Activated CD8-positive, alpha-beta T cell treated with anti-CD3 and anti-CD28 coated beads for 36 hours (primary cell): ENCODE data around the gene WASF3. TPM values are rescaled to one million over a fixed set of nuclear protein-coding genes. Genes with fewer than 3 reads are reported as not detected.

Experiments used
- ATAC-seq: fragments of 200-7000 bp; cut with Tn5 transposase; one replicate; pipeline ENCODE4 v1.10.0; 2021; ENCODE audit warnings: mild to moderate bottlenecking, moderate library complexity
- CTCF ChIA-PET: fragments of 350-600 bp; sonication (Branson Sonifier 250); formaldehyde crosslinking; loops from one replicate; lab custom pipeline; 2021; ENCODE audit warnings: antibody characterized with exemption; lab: Charles Lee
- POLR2A ChIA-PET: fragments of 350-600 bp; sonication (Branson Sonifier 250); formaldehyde crosslinking; loops from one replicate; lab custom pipeline; 2021; ENCODE audit warnings: antibody characterized with exemption; lab: Charles Lee
- DNase-seq: peaks from one replicate; pipeline ENCODE4 v3.0.0-alpha.2; 2020
- H3K27ac Mint-ChIP-seq: one replicate; pipeline ENCODE4 v1.8.0; 2021; ENCODE audit warnings: mild to moderate bottlenecking, mixed read lengths
- H3K27me3 Mint-ChIP-seq: one replicate; pipeline ENCODE4 v1.8.0; 2021; ENCODE audit warnings: mixed read lengths
- H3K36me3 Mint-ChIP-seq: one replicate; pipeline ENCODE4 v1.8.0; 2021; ENCODE audit warnings: low read depth, mixed read lengths
- H3K4me1 Mint-ChIP-seq: one replicate; pipeline ENCODE4 v1.8.0; 2021; ENCODE audit warnings: low read depth, mixed read lengths
- H3K4me3 Mint-ChIP-seq: one replicate; pipeline ENCODE4 v1.8.0; 2021; ENCODE audit warnings: mild to moderate bottlenecking, moderate library complexity, mixed read lengths
- H3K9me3 Mint-ChIP-seq: one replicate; pipeline ENCODE4 v1.8.0; 2021; ENCODE audit warnings: mixed read lengths
- intact Hi-C: fragments of 100-400 bp; cut with micrococcal nuclease; formaldehyde crosslinking; loops from one replicate; pipeline ENCODE4 v1.10.0; 2022
- total RNA-seq, 2 experiments: library from RNA; stranded (reverse); gene quantifications; one replicate each; pipeline ENCODE4 v1.2.3, GENCODE V29; 2021
- TF ChIP-seq, protein P1 (sequence below): fragments of 200-600 bp; IDR thresholded peaks from one replicate; pipeline ENCODE4 v1.8.0; 2022; ENCODE audit warnings: antibody characterized with exemption, mild to moderate bottlenecking

The WASF3 gene
- total RNA-seq, 2 experiments from 2014 or later: 0.07 to 0.09 TPM

DNA sequence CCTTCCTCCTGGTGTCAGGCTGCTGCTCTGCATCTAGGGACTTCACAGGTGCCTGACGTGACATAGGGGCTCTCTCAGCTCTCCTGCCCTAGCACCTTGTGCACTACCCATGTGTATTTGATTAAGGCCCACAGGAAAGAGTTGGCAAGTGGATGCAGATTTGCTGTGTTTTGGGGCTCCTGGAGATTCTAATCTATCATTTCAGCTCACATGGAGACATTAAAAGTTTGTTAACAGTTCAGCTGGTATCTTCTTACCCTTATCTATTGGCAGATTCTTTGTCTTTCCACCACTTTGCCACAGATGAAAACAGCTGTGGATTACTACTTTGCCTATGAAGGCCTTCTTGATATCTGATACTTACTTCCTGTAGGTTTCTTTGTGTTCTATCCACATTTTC, 41.9 kb downstream of the WASF3 start:
- TF ChIP-seq, protein P1, sequence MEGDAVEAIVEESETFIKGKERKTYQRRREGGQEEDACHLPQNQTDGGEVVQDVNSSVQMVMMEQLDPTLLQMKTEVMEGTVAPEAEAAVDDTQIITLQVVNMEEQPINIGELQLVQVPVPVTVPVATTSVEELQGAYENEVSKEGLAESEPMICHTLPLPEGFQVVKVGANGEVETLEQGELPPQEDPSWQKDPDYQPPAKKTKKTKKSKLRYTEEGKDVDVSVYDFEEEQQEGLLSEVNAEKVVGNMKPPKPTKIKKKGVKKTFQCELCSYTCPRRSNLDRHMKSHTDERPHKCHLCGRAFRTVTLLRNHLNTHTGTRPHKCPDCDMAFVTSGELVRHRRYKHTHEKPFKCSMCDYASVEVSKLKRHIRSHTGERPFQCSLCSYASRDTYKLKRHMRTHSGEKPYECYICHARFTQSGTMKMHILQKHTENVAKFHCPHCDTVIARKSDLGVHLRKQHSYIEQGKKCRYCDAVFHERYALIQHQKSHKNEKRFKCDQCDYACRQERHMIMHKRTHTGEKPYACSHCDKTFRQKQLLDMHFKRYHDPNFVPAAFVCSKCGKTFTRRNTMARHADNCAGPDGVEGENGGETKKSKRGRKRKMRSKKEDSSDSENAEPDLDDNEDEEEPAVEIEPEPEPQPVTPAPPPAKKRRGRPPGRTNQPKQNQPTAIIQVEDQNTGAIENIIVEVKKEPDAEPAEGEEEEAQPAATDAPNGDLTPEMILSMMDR: no peak
- Mint-ChIP-seq H3K27ac (no peak overlapping the region), H3K4me1 (peaks cover 3% of the 10 kb centered on the region), H3K27me3 (peaks cover 13% of the 10 kb centered on the region), H3K9me3 (peaks cover 9% of the 10 kb centered on the region), H3K4me3 (no peak overlapping the region), H3K36me3 (no peaks in the 10 kb centered on the region)
- CTCF ChIA-PET: no interaction called here
- DNase-seq: no peak
- POLR2A ChIA-PET: no interaction called here
- ATAC-seq: no peak
- intact Hi-C loops: no loop called here

DNA sequence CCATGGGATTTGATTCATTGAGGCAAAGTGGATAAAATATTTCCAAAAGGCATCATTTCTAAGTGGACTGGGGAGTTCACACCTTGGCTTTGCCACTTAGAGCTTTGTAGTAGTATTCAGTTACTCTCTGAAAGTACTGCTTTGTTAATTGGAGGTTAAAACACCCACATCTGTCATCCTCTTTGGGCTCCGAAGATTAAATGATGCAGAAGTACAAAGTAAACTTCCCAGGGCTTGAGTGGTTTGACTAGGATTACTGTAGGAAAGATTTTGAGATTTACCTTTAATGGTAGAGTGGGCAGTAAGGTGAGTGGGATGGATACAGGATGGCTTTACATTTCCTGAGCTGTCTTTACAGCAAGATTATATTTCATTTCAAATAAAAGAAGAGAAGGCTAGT, 42.4 kb downstream of the WASF3 start:
- ChIA-PET POLR2A (interaction anchor here (0.6 kb wide), 1 partner anchor 11 kb away, joined by 6 read pairs; no protein-coding TSS in a partner anchor), CTCF (interaction anchor here (3.8 kb wide), 1 partner anchor 99 kb away, joined by 12 read pairs; no protein-coding TSS in a partner anchor)
- H3K4me3 Mint-ChIP-seq: no peak overlapping the region
- peaks cover 3% of the 10 kb centered on the region for H3K4me1 Mint-ChIP-seq
- H3K36me3 Mint-ChIP-seq: no peaks in the 10 kb centered on the region
- TF ChIP-seq, protein P1: no peak
- DNase-seq (no peak), ATAC-seq (no peak)
- H3K27me3 Mint-ChIP-seq: peaks cover 13% of the 10 kb centered on the region
- H3K27ac Mint-ChIP-seq: no peak overlapping the region
- peaks cover 9% of the 10 kb centered on the region for H3K9me3 Mint-ChIP-seq
- intact Hi-C loops: no loop called here

DNA sequence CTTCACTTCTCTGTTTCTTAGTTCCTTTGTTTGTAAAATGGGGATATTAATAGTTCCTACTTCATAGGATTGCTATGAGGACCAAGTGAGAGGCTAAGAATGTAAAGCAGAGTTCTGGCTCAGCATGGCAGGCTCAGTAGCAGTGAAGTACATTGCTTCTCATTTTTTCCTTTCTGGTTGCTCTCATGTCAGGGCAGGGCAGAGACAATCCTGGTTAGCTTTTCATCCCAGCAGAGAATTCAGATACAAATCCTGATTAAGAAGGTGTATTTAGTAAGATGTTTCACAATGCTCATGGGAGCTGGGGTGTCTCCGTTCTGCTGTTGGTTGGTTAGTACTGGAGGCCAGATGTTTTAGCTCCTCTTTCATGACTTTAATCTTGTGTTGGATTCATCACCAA, 42.9 kb downstream of the WASF3 start:
- H3K36me3 Mint-ChIP-seq: no peaks in the 10 kb centered on the region
- intact Hi-C loops: no loop called here
- no peak overlapping the region for H3K27ac Mint-ChIP-seq
- TF ChIP-seq, protein P1: no peak
- H3K4me3 Mint-ChIP-seq: no peak overlapping the region
- peaks cover 3% of the 10 kb centered on the region for H3K4me1 Mint-ChIP-seq
- CTCF ChIA-PET: interaction anchor here (3.8 kb wide), 1 partner anchor 98 kb away, joined by 12 read pairs; no protein-coding TSS in a partner anchor
- peaks cover 12% of the 10 kb centered on the region for H3K27me3 Mint-ChIP-seq
- ATAC-seq (no peak), DNase-seq (no peak)
- POLR2A ChIA-PET: interaction anchor here (0.6 kb wide), 1 partner anchor 11 kb away, joined by 6 read pairs; no protein-coding TSS in a partner anchor
- H3K9me3 Mint-ChIP-seq: peaks cover 9% of the 10 kb centered on the region

DNA sequence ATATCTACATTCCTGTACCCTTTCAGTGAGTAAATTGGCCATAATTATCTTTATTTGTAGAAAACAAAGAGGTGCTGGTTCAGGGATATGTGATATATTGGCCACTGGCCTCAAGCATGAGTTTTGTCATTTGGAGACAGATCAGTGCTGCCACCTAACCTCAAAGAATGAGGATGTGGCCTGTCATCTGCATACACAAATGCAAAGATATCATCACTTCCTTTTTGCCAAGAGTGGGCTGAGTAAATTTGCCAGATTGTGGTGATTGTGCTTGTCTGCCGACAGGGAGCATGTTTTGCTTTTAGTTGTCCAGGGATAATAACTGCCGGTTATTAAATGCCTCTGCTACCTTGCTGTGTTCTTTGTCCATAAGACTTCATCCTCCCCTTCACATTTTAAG, 44.2 kb downstream of the WASF3 start:
- intact Hi-C loops: no loop called here
- peak; percentile 74 for ATAC-seq
- peak; percentile 31 for DNase-seq
- Mint-ChIP-seq H3K36me3 (no peaks in the 10 kb centered on the region), H3K27me3 (peaks cover 10% of the 10 kb centered on the region), H3K4me1 (peaks cover 3% of the 10 kb centered on the region), H3K4me3 (no peak overlapping the region), H3K9me3 (peaks cover 5% of the 10 kb centered on the region), H3K27ac (no peak overlapping the region)
- TF ChIP-seq, protein P1: no peak
- POLR2A ChIA-PET: no interaction called here
- CTCF ChIA-PET: interaction anchor here (3.8 kb wide), 1 partner anchor 97 kb away, joined by 12 read pairs; no protein-coding TSS in a partner anchor

DNA sequence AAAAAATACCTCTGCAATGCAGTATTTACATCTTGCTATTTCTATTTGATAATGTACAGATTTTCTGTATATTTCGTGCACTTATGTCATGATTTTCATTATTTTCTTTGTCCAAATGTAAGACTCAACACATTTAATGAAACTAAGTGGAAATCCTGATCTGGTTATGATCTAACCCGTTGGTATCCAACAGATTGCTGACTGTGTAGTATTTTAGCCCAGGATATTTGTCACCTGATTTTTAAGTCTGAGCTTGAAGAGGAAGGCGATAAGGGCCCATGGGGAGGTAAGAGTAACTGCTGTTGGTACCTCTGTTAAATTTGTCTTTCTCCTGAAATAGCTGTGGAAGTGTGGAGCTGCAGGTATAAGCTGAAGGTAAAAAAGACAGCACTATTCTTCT, 45.3 kb downstream of the WASF3 start:
- no peak overlapping the region for H3K4me3 Mint-ChIP-seq
- H3K9me3 Mint-ChIP-seq: peaks cover 1% of the 10 kb centered on the region
- ATAC-seq (no peak), DNase-seq (no peak)
- TF ChIP-seq, protein P1: no peak
- H3K27me3 Mint-ChIP-seq: peaks cover 10% of the 10 kb centered on the region
- ChIA-PET POLR2A (no interaction called here), CTCF (interaction anchor here (3.8 kb wide), 1 partner anchor 96 kb away, joined by 12 read pairs; no protein-coding TSS in a partner anchor)
- H3K4me1 Mint-ChIP-seq: peaks cover 3% of the 10 kb centered on the region
- intact Hi-C loops: no loop called here
- no peaks in the 10 kb centered on the region for H3K36me3 Mint-ChIP-seq
- H3K27ac Mint-ChIP-seq: no peak overlapping the region
